Neural progenitor cell (in vitro differentiated cells): Measurements from ENCODE around the gene TMEM200B.

Experiments
- CTCF ChIP-seq: fragments of 200-600 bp; sonication (generic); IDR thresholded peaks from 2 replicates; pipeline ENCODE4 v1.5.1; 2017; ENCODE audit warnings: antibody characterized with exemption, mild to moderate bottlenecking
- EZH2 ChIP-seq: fragments of 200-600 bp; sonication (generic); IDR thresholded peaks from 2 replicates; pipeline ENCODE4 v1.6.1; 2017; ENCODE audit warnings: antibody characterized with exemption, mild to moderate bottlenecking, moderate library complexity

- TF ChIP-seq CTCF (no peak), EZH2 (no peak)
Measured at GRCh38 chr1:29134695-29135028, 11.0 kb upstream of the TMEM200B start.
